Measurements from ENCODE around the gene CNTNAP2. TPM values are rescaled to one million over a fixed set of nuclear protein-coding genes. Genes with fewer than 3 reads are reported as not detected.

Gene CNTNAP2
- polyA plus RNA-seq, 1 experiment: not detected

DNA sequence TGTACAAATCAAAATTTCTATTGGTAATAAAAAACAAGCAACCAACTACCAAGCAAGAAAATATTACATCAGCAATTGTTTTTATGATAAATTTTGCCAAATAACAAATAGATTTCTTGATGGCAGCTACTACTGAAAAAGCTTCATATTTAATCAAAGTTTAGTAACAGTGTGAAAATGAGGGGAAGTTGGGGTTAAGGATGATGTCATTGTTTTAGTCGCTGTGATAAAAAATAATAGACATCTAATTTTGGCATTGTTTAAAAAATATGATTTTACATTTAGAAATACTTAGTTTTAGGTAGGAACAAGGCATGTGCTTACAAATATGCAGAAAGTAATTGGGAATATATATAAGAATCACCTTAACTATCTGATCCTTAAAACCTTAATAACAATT lies 145.9 kb downstream of the CNTNAP2 start:
- TF ChIP-seq, protein P1, sequence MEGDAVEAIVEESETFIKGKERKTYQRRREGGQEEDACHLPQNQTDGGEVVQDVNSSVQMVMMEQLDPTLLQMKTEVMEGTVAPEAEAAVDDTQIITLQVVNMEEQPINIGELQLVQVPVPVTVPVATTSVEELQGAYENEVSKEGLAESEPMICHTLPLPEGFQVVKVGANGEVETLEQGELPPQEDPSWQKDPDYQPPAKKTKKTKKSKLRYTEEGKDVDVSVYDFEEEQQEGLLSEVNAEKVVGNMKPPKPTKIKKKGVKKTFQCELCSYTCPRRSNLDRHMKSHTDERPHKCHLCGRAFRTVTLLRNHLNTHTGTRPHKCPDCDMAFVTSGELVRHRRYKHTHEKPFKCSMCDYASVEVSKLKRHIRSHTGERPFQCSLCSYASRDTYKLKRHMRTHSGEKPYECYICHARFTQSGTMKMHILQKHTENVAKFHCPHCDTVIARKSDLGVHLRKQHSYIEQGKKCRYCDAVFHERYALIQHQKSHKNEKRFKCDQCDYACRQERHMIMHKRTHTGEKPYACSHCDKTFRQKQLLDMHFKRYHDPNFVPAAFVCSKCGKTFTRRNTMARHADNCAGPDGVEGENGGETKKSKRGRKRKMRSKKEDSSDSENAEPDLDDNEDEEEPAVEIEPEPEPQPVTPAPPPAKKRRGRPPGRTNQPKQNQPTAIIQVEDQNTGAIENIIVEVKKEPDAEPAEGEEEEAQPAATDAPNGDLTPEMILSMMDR (IDR thresholded peaks at IDR 0.05; ENCODE audit: insufficient read depth, low read depth, low read length): no peak
- Histone ChIP-seq H3K4me3 (ENCODE audit: low read depth, low read length) (no peak overlapping the region), H3K36me3 (ENCODE audit: control insufficient read depth, insufficient read depth, low read length) (no peaks in the 10 kb centered on the region), H3K27me3 (ENCODE audit: control insufficient read depth, insufficient read depth, low read length) (no peaks in the 10 kb centered on the region)
- no peak for DNase-seq (ENCODE audit: low read depth)
- ChIA-PET POLR2A (no interaction called here), CTCF (no interaction called here)

DNA sequence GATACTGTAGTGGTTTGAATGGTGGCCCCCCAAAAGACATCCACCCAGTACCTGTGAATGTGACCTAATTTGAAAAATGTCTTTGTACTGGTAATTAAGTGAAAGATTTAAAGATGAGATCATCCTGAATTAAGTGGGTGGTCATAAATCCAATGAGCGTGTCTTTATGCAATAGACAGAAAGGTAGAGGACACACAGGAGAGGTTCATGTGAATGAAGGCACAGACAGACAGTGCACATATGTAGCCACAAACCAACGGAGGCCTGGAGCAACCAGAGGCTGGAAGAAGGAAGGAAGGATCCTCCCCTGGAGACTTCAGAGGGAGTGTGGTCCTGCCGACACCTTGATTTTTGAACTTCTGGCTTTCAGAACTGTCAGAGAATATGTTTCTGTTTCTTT lies 160.3 kb downstream of the CNTNAP2 start:
- no peak for DNase-seq (ENCODE audit: low read depth)
- H3K36me3 ChIP-seq (ENCODE audit: control insufficient read depth, insufficient read depth, low read length): no peaks in the 10 kb centered on the region
- TF ChIP-seq, protein P1 (IDR thresholded peaks at IDR 0.05; ENCODE audit: insufficient read depth, low read depth, low read length): no peak
- H3K4me3 ChIP-seq (ENCODE audit: low read depth, low read length): no peak overlapping the region
- H3K27me3 ChIP-seq (ENCODE audit: control insufficient read depth, insufficient read depth, low read length): no peaks in the 10 kb centered on the region
- POLR2A ChIA-PET: no interaction called here
- CTCF ChIA-PET: no interaction called here

DNA sequence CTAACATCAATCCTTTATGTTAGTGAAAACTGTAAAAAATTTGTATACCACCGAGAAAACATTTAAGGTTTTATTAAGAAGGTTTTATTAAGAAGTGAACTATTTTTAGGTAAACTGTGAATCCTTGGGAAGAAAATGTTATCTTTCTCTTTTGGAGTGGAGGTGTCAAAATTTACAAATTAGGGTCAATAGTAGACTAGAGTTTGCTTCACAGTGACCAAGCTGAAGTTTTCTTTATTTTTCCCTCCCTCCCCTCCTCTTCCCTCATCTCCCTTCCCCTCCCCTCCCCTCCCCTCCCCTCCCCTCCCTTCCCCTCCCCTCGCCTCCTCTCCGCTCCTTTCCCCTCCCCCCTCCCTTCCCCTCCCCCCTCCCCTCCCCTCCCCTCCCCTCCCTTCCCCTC lies 168.8 kb downstream of the CNTNAP2 start:
- no peaks in the 10 kb centered on the region for H3K27me3 ChIP-seq (ENCODE audit: control insufficient read depth, insufficient read depth, low read length)
- POLR2A ChIA-PET: no interaction called here
- TF ChIP-seq, protein P1 (IDR thresholded peaks at IDR 0.05; ENCODE audit: insufficient read depth, low read depth, low read length): no peak
- no peak for DNase-seq (ENCODE audit: low read depth)
- H3K36me3 ChIP-seq (ENCODE audit: control insufficient read depth, insufficient read depth, low read length): no peaks in the 10 kb centered on the region
- H3K4me3 ChIP-seq (ENCODE audit: low read depth, low read length): no peak overlapping the region
- CTCF ChIA-PET: no interaction called here

DNA sequence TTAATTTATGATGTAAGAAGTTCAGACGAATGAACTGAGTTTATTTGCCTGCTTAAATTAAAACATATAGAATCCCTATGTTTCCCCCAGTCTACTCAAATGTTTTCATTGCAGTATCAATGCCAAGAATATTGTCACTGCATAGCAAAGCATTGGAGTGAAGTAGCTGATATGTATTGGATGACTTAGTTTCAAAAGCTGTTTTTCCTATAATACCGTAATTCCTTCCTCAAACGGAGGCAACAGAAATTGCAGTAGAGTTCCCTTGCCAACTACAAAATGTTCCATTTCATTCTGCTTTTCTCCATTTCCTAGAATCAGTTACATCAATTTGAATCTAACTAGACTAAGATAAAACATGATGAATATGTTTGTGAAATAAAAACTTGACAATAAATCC lies 174.1 kb downstream of the CNTNAP2 start:
- no peak overlapping the region for H3K4me3 ChIP-seq (ENCODE audit: low read depth, low read length)
- H3K36me3 ChIP-seq (ENCODE audit: control insufficient read depth, insufficient read depth, low read length): no peaks in the 10 kb centered on the region
- TF ChIP-seq, protein P1 (IDR thresholded peaks at IDR 0.05; ENCODE audit: insufficient read depth, low read depth, low read length): no peak
- no peaks in the 10 kb centered on the region for H3K27me3 ChIP-seq (ENCODE audit: control insufficient read depth, insufficient read depth, low read length)
- CTCF ChIA-PET: no interaction called here
- no peak for DNase-seq (ENCODE audit: low read depth)
- POLR2A ChIA-PET: no interaction called here

DNA sequence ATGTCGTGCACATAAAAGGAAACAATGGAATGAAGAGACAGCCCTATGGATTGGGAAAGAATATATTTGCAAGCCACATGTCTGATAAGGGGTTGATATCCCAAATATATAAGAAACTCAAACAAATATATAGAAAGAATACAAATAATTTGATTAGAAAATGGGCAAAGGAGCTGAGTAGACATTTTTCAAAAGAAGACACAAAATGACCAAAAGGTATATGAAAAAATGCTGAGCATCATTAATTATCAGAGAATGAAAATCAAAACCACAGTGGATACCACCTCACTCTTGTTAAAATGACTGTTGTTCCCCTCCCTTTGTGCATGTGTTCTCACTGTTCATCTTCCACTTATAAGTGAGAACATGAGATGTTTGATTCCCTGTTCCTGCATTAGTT lies 175.3 kb downstream of the CNTNAP2 start:
- no peaks in the 10 kb centered on the region for H3K36me3 ChIP-seq (ENCODE audit: control insufficient read depth, insufficient read depth, low read length)
- TF ChIP-seq, protein P1 (IDR thresholded peaks at IDR 0.05; ENCODE audit: insufficient read depth, low read depth, low read length): no peak
- no peak for DNase-seq (ENCODE audit: low read depth)
- H3K4me3 ChIP-seq (ENCODE audit: low read depth, low read length): no peak overlapping the region
- ChIA-PET CTCF (no interaction called here), POLR2A (no interaction called here)
- H3K27me3 ChIP-seq (ENCODE audit: control insufficient read depth, insufficient read depth, low read length): no peaks in the 10 kb centered on the region

All from BJ (cell line).